VCaP (cell line): ENCODE data around the gene IGF2.

Experiments
- H3K27ac ChIP-seq: fragments of 450-650 bp; 2 replicates; pipeline ENCODE4 v1.5.1; 2017
- CTCF ChIP-seq: fragments of 450-650 bp; conservative IDR thresholded peaks from 2 replicates; pipeline ENCODE4 v1.5.1; 2017; ENCODE audit warnings: mild to moderate bottlenecking, moderate library complexity

IGF2 gene

GRCh38 chr11:2137202-2138067 is 1.8 kb downstream of the IGF2 start:
- TF ChIP-seq CTCF: no peak
- H3K27ac ChIP-seq: no peak overlapping the region

- TF ChIP-seq CTCF: no peak
Observed at GRCh38 chr11:2136952-2137201, 2.3 kb downstream of the IGF2 start.

GRCh38 chr11:2136209-2136951 is 2.8 kb downstream of the IGF2 start:
- H3K27ac ChIP-seq: no peak overlapping the region
- TF ChIP-seq CTCF: no peak

More at GRCh38 chr11:2136952-2137201, 2.3 kb downstream of the IGF2 start:
- no peak overlapping the region for H3K27ac ChIP-seq

GRCh38 chr11:2135648-2136201 is 3.5 kb downstream of the IGF2 start:
- TF ChIP-seq CTCF: no peak
- H3K27ac ChIP-seq: no peak overlapping the region

GRCh38 chr11:2135018-2135569 is 4.1 kb downstream of the IGF2 start:
- no peak for TF ChIP-seq CTCF
- no peak overlapping the region for H3K27ac ChIP-seq

GRCh38 chr11:2134022-2135010 is 4.9 kb downstream of the IGF2 start:
- TF ChIP-seq CTCF: no peak
- H3K27ac ChIP-seq: no peak overlapping the region
